GM12878 (cell line): ENCODE data around the gene CERT1.

Source experiments
- CEBPB ChIP-seq, 2 experiments: fragments of 150-350 bp in 1 of 2; IDR thresholded peaks; 2 replicates each; pipeline ENCODE4 v1.6.1; 2012 to 2014; ENCODE audit warnings: low read depth in 2 of 2, low read length in 2 of 2, borderline replicate concordance in 1 of 2, inconsistent platforms in 1 of 2
- SKIL ChIP-seq: fragments of 450-650 bp; IDR thresholded peaks from 2 replicates; pipeline ENCODE4 v1.6.1; 2017; ENCODE audit warnings: mild to moderate bottlenecking, low read depth, inconsistent platforms; ENCODE audit not compliant: poor library complexity, severe bottlenecking

- TF ChIP-seq SKIL (no peak), CEBPB (IDR thresholded peaks at IDR 0.05; ENCODE audit: borderline replicate concordance in 1 of 2, low read depth in 2 of 2, low read length in 2 of 2) (no peak)
These were observed 46.8 kb upstream of the CERT1 start for GRCh38 chr5:75558221-75558620.
